ENCODE data around the gene MRPL36.

MRPL36 gene

DNA sequence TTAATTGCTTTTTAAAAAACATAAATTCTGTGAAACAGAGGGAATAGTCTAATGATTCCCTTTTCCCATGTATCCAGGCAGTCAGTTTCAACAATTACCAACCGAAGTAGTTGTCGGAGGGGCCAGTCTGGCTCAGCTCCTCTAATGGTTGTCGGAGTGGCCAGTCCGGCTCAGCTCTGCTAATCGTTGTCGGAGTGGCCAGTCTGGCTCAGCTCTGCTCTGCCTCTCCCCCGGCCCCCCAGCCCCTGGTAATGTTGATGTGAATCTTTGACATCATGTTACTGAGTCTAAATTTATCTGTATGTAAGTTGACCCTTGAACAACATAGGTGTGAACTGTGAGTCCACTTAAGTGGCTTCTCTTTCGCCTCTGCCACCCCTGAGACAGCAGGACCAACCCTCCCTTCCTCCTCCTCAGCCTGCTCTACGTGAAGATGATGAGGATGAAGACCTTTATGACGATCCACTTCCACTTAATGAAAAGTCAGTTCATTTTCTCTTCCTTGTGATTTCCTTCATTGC, 11.0 kb upstream of the MRPL36 start:
- H3K36me3 Mint-ChIP-seq (ENCODE audit: low read depth), result peaks cover 100% of the 10 kb centered on the region

DNA sequence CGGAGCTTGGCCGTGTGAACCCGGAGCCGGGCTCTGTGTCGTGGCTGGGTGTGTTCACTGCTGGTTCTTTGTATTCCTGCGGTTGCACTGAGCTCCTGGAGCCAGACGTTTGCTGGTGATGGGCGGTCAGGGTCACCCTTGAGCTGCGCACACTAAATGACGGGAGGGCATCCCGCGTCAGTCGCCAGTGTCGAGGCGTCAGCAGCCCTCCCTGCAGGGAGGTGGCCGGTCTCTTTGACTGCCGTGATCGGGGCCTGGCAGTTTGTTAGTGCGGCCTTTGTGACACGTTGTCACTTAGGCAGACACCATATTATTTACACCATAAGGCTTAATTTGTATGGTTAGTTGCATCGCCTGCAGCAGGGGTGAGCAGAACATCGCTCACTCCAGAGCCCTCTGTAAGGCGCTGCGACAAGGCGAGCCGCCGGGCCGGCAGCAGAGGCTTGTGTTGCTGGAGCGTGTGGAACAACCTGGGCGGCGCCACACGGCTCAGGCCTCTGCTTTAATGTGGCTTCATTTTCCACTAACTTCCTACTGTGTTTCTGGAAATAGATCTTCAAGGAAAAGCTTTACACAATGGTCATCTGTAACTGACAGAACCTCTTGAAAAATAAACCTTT, 9.9 kb upstream of the MRPL36 start:
- no peak overlapping the region for H3K27ac Mint-ChIP-seq
- H3K27me3 Mint-ChIP-seq, result no peaks in the 10 kb centered on the region
- no peak for DNase-seq
- H3K4me3 Mint-ChIP-seq, result no peak overlapping the region
- H3K36me3 Mint-ChIP-seq (ENCODE audit: low read depth), result peaks cover 100% of the 10 kb centered on the region
- H3K9me3 Mint-ChIP-seq, result no peaks in the 10 kb centered on the region
- H3K4me1 Mint-ChIP-seq (ENCODE audit: low read depth), result peaks cover 35% of the 10 kb centered on the region

More for the DNA sequence above, 11.0 kb upstream of the MRPL36 start:
- Mint-ChIP-seq H3K9me3 (no peaks in the 10 kb centered on the region), H3K27ac (no peak overlapping the region), H3K4me1 (ENCODE audit: low read depth) (peaks cover 31% of the 10 kb centered on the region), H3K4me3 (no peak overlapping the region), H3K27me3 (no peaks in the 10 kb centered on the region)
- no peak for DNase-seq

DNA sequence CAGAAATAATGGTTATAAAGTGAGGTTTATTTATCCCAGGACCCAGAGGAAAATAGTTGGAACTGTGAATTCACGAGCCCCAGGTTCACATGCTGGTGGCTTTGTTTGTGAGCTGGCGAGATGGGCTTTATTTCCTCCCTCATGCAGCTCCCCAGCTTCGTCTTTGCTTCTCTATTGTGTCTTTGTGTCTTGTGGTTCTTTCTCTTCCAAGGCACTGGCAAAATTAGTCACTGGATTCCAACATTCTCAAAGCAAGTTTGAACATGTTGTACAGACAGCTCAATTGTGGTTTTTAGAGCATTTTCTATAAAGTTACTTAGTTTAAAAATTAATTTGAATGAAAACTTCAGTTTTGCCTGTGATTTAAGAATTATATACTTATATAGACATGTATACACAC, 8.8 kb upstream of the MRPL36 start:
- Mint-ChIP-seq H3K9me3 (no peaks in the 10 kb centered on the region), H3K36me3 (ENCODE audit: low read depth) (peaks cover 100% of the 10 kb centered on the region)

DNA sequence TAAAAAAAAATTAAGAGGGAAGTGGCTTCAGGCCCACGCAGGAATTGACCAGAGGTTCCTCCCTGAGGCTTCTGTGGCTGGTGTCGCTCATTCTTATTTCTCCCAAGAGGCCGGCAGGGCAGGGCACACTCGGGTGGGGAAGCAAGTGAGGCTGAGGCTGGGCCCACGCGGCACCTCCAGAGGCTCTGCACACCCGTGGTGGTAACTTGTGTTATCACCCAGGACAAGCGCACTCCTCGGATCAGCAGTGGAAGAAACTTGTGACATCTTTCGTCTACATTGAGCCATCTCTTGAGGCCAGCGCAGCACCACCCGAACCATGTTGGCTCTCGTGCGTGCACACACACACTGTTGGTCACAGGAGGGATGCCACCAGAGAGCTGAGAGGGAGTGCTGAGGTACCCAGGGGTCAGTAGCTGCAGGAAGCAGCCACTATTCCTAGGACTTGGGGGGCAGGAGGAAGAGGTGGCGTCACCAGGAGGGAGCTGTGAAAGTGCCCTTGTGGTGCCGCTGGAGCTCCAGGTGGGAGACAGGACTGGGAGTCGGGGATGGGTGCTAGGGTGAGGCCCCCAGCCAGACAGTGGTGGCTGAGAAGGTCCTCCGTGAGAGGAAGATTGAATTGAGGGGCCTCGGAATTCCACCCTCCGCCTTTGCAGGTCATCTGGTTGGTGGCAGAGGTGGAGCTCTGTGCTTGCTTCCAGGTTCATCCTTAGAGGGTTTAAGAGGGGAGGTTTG, 8.0 kb upstream of the MRPL36 start:
- Mint-ChIP-seq H3K9me3 (no peaks in the 10 kb centered on the region), H3K27ac (peak overlapping the region; percentile 4), H3K4me1 (ENCODE audit: low read depth) (peaks cover 54% of the 10 kb centered on the region), H3K4me3 (no peak overlapping the region), H3K36me3 (ENCODE audit: low read depth) (peaks cover 100% of the 10 kb centered on the region), H3K27me3 (no peaks in the 10 kb centered on the region)
- DNase-seq, result no peak

More for the DNA sequence above, 8.8 kb upstream of the MRPL36 start:
- Mint-ChIP-seq H3K27me3 (no peaks in the 10 kb centered on the region), H3K27ac (no peak overlapping the region), H3K4me3 (no peak overlapping the region), H3K4me1 (ENCODE audit: low read depth) (peaks cover 45% of the 10 kb centered on the region)
- no peak for DNase-seq

DNA sequence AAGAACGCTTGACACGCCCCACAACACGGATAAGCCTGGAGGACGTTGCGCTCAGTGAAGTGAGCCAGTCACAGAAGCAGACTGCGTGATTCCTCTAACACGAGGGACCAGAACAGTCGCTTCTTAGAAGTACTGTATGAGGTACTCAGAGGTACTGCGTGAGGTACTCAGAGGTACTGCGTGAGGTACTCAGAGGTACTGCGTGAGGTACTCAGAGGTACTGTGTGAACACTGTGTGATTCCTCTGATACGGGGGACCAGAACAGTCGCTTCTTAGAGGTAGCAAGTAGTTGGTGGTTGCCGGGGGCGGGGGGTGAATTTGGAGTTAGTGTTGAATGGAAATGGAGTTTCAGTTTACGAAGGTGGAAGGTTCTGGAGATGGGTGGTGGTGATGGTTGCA, 7.3 kb upstream of the MRPL36 start:
- Mint-ChIP-seq H3K36me3 (ENCODE audit: low read depth) (peaks cover 99% of the 10 kb centered on the region), H3K27me3 (no peaks in the 10 kb centered on the region), H3K4me3 (no peak overlapping the region), H3K9me3 (no peaks in the 10 kb centered on the region), H3K4me1 (ENCODE audit: low read depth) (peaks cover 56% of the 10 kb centered on the region), H3K27ac (no peak overlapping the region)
- DNase-seq, result no peak

DNA sequence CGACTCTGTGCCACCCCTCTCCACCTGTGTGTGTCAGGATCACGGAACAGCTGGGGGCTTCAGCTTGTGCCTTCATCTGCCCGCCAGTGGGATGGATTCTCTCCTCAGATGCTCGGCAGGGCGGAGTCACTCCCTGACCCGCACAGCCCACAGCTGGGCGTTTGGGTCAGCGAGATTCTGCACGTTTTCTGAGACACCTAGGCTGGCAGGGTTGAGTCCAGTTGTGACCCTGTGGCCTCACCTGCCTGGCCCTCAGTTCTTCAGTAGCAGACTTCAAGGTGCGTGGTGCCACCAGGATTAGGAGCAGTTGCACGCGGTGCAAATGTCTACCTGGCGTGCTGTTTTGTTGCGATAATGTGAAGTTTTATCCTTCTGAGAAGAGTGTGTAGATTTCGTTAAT, 6.6 kb upstream of the MRPL36 start:
- Mint-ChIP-seq H3K9me3 (no peaks in the 10 kb centered on the region), H3K27me3 (no peaks in the 10 kb centered on the region), H3K4me3 (no peak overlapping the region), H3K27ac (no peak overlapping the region), H3K4me1 (ENCODE audit: low read depth) (peaks cover 55% of the 10 kb centered on the region), H3K36me3 (ENCODE audit: low read depth) (peaks cover 96% of the 10 kb centered on the region)
- no peak for DNase-seq

DNA sequence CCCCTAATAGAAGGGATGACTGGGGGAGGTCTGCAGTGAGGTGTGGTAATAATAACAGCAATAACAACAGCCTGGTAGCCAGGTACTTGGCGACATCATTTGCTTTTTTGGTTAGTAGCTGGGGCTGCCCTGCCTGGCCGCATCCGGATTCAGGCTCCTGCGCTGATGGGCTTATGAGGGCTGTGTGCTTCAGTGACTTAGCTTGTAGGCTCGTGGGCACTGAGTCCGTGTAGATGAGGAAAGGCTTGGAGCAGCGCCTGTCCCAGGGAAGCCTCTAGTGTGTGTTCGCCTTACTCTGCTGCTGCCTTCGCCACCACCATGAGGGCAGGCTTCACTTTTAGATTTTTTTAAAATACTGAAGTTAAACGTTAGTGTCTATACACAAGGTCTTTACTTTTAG, 6.1 kb upstream of the MRPL36 start:
- no peak overlapping the region for H3K27ac Mint-ChIP-seq
- no peak overlapping the region for H3K4me3 Mint-ChIP-seq
- DNase-seq, result no peak
- no peaks in the 10 kb centered on the region for H3K27me3 Mint-ChIP-seq
- H3K36me3 Mint-ChIP-seq (ENCODE audit: low read depth), result peaks cover 94% of the 10 kb centered on the region
- H3K4me1 Mint-ChIP-seq (ENCODE audit: low read depth), result peaks cover 55% of the 10 kb centered on the region
- no peaks in the 10 kb centered on the region for H3K9me3 Mint-ChIP-seq

DNA sequence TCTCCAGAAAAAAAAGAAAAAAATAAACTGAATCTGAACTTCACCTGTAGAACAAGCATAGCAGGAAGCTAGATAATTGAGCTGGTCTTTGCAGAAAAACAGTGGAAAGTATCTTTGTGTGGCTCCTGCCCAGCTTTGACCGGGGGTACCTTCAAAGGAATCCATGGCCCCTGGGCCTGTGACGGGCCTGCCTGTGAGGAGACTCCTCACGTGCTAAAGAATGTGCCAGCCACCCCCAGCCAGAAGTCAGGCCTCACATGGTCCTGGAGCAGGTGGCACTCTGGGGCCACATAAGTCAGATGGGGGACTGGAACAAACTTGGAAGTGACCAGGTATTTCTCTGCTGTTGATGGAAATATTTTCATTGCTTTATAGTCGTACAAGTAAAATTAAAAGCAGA, 5.7 kb upstream of the MRPL36 start:
- Mint-ChIP-seq H3K4me3 (no peak overlapping the region), H3K4me1 (ENCODE audit: low read depth) (peaks cover 58% of the 10 kb centered on the region), H3K36me3 (ENCODE audit: low read depth) (peaks cover 94% of the 10 kb centered on the region), H3K27ac (no peak overlapping the region), H3K9me3 (no peaks in the 10 kb centered on the region), H3K27me3 (no peaks in the 10 kb centered on the region)
- no peak for DNase-seq

DNA sequence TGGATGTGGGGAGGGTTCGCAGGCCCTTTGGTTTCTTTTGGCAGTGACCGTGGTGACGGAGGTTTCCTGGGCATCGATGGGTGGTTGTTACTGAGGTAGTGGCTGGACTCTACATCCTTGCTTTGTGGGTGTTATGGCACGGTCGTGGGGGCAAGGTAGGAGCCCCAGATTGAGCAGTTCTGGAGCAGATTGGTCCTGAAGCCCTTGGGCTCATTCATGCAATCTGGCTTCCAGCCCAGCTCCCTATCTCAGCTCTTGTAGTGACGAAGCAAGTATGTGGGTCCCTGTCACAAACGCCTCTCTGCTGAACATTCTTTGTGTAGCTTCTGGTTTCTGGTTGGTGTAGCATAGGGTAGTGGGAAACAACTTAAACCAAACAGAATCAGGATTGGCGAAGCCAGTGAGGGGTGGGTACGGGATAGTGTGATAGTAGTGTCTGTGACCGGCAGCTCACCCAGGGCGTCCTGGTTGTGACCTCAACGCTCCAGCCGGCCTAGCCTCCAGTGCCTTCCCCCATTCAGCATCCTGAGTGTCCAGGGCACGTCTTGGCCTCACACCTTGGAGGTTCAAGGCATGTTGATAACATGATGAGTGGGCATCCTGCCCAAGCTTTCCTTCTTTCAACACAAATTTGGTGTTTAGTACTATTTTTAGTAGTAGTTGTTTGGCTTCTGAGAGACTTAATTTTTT, 4.5 kb upstream of the MRPL36 start:
- peaks cover 91% of the 10 kb centered on the region for H3K36me3 Mint-ChIP-seq (ENCODE audit: low read depth)
- peak overlapping the region; percentile 24 for H3K27ac Mint-ChIP-seq
- no peaks in the 10 kb centered on the region for H3K27me3 Mint-ChIP-seq

DNA sequence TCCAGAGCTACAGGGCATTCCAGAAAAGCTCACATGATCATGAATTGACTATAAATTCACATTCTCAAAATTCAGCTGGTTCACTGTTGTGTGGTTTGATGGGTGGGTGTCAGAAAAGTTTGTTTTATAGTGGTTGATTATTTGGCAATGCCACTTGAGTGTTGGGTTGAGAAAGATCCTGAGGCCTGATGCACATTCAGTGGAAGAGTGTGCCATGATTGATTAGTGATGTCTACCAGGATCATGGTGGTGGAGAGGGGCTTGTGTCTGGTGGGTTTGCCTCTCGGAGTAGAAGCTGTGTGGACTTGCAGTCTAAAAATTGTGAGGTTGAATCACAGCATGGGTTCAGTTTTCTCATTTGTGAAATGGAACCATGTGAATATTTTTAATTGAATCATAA, 3.6 kb upstream of the MRPL36 start:
- Mint-ChIP-seq H3K27ac (peak overlapping the region; percentile 59), H3K36me3 (ENCODE audit: low read depth) (peaks cover 91% of the 10 kb centered on the region), H3K27me3 (no peaks in the 10 kb centered on the region), H3K9me3 (no peaks in the 10 kb centered on the region), H3K4me3 (peak overlapping the region; percentile 99), H3K4me1 (ENCODE audit: low read depth) (peaks cover 65% of the 10 kb centered on the region)
- DNase-seq, result no peak

More for the DNA sequence above, 4.5 kb upstream of the MRPL36 start:
- no peaks in the 10 kb centered on the region for H3K9me3 Mint-ChIP-seq
- no peak overlapping the region for H3K4me3 Mint-ChIP-seq
- peaks cover 61% of the 10 kb centered on the region for H3K4me1 Mint-ChIP-seq (ENCODE audit: low read depth)
- DNase-seq, result no peak

DNA sequence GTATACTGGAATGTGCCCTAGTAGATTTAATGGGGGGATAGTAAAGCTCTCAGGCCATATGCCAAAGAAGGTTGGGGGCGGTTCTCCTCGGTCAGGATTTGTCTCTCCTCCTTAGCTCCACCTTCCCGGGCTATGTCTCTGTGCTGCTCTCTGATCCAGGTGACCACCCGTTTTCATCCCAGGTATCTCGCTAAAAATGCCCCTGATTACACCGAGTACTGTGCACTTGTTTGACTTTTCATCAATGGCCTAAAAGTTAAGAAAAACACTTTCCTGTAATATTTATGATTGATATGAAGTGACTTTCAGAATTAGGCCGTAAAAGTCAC, 2.3 kb upstream of the MRPL36 start:
- peak overlapping the region; percentile 99 for H3K4me3 Mint-ChIP-seq
- H3K27me3 Mint-ChIP-seq, result no peaks in the 10 kb centered on the region
- peaks cover 65% of the 10 kb centered on the region for H3K4me1 Mint-ChIP-seq (ENCODE audit: low read depth)
- H3K36me3 Mint-ChIP-seq (ENCODE audit: low read depth), result peaks cover 91% of the 10 kb centered on the region
- no peak for DNase-seq
- H3K27ac Mint-ChIP-seq, result peak overlapping the region; percentile 99
- H3K9me3 Mint-ChIP-seq, result no peaks in the 10 kb centered on the region

DNA sequence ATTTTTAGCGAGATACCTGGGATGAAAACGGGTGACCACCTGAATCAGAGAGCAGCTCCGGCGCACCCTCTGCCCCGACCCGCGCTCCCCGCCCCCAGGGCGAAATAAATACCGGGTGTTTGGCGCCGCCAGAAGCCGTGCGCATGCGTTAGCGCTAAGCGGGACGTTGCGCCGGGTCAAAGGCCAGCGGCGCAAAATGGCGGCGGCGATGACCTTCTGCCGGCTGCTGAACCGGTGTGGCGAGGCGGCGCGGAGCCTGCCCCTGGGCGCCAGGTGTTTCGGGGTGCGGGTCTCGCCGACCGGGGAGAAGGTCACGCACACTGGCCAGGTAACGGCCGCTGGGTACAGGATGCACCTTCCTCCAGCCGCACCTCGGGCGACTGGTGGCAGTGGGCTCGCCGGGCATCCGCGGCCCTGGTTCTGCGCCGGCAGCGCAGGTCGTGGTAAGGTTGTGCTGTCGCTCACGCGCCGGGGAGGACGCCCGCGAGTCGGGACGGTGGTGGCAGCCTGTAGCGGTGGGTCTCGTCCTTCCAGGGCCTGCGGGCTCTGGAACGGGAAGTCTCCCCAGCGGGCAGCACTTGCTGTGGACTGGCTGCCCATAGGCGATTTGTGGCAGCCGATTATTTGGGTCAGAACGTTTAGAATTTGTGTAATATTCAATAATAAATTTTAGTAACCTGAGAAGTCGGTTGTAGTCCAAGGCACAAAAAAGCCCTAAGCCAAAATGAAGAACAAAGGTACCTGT, 1.8 kb upstream of the MRPL36 start, which contains the start of gene NDUFS6:
Gene NDUFS6 (plus strand): TSS at position 186 of the 745 bp plus-strand sequence. CDS start 11 bp downstream, at position 197.
- Mint-ChIP-seq H3K36me3 (ENCODE audit: low read depth) (peaks cover 91% of the 10 kb centered on the region), H3K9me3 (no peaks in the 10 kb centered on the region), H3K4me1 (ENCODE audit: low read depth) (peaks cover 64% of the 10 kb centered on the region), H3K4me3 (peak within 1 kb of the TSS; percentile 99), H3K27ac (peak within 1 kb of the TSS; percentile 99), H3K27me3 (no peaks in the 10 kb centered on the region)
- peak; percentile 91 for DNase-seq

DNA sequence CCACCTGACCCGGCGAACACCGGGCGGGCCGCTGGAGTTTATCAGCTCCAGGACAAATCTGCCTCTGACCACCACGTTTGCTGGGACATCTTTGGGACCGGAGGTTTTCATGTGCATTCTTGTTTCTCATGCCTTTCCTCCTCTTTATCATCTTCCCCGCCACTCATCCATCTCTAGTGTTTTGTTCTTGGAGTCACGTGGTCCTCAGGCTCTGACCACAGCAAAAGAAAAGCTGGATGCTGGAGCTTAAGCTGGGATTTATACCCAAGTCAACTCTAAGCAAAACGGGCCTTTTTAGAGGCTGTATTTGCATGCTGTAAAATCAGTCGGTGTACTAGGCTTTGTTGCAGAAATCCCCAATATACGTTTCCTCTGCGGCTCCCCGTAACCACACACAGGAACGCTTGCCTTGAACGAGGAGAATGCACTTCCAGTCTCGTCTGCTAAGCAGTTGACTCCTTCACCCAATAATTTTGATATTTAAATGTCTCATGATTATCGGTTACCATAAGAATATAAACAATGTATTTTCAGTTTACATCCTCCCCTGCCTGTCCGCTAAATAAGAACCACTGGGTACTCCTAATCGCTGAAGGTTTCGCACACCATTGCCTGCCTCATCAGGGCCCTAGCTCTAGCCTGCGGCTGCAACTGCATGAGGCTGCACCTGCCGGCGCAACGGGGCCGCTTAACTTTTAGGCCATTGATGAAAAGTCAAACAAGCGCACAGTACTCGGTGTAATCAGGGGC, 1.0 kb upstream of the MRPL36 start:
- peak overlapping the region; percentile 99 for H3K4me3 Mint-ChIP-seq
- peaks cover 90% of the 10 kb centered on the region for H3K36me3 Mint-ChIP-seq (ENCODE audit: low read depth)
- peak overlapping the region; percentile 99 for H3K27ac Mint-ChIP-seq
- H3K27me3 Mint-ChIP-seq, result no peaks in the 10 kb centered on the region
- peaks cover 63% of the 10 kb centered on the region for H3K4me1 Mint-ChIP-seq (ENCODE audit: low read depth)
- no peaks in the 10 kb centered on the region for H3K9me3 Mint-ChIP-seq
- peak; percentile 41 for DNase-seq
